IMR-90 (cell line): ENCODE results near the gene MSH6. TPM values are rescaled to one million over a fixed set of nuclear protein-coding genes. Genes with fewer than 3 reads are reported as not detected.

Experiments
- ATAC-seq: fragments of 200-7000 bp; cut with Tn5 transposase; 2 replicates; pipeline ENCODE4 v1.9.1; 2020; ENCODE audit warnings: low read depth, mild to moderate bottlenecking, moderate library complexity
- BruUV-seq: library from RNA; stranded (reverse); fragments of 400-500 nt; replicated peaks from 2 replicates; lab custom pipeline; 2021; lab: Mats Ljungman, UMichigan
- CTCF ChIA-PET: fragments of 300-600 bp; formaldehyde crosslinking; extraction: SDS; loops from one replicate; lab custom pipeline; 2021; ENCODE audit warnings: antibody characterized with exemption; lab: Yijun Ruan, JAX
- POLR2A ChIA-PET: fragments of 300-600 bp; sonication (Branson Sonifier 250); formaldehyde crosslinking; loops from one replicate; lab custom pipeline; 2022; ENCODE audit warnings: antibody characterized with exemption; ENCODE audit not compliant: unreplicated experiment; lab: Charles Lee
- DNase-seq: peaks from one replicate; pipeline ENCODE4 v3.0.0; 2013
- H2AFZ ChIP-seq: replicated peaks from 2 replicates; pipeline ENCODE3; 2013; ENCODE audit warnings: low read length, mild to moderate bottlenecking; ENCODE audit not compliant: poor library complexity
- H2AK5ac ChIP-seq: 2 replicates; pipeline ENCODE4 v1.6.1; 2013; ENCODE audit warnings: low read depth, low read length, inconsistent platforms
- H2AK9ac ChIP-seq: replicated peaks from 2 replicates; pipeline ENCODE3; 2013; ENCODE audit warnings: mild to moderate bottlenecking, low read depth, low read length, moderate library complexity; ENCODE audit not compliant: poor library complexity
- H2BK120ac ChIP-seq: 2 replicates; pipeline ENCODE4 v1.6.1; 2013; ENCODE audit warnings: low read depth, low read length, inconsistent platforms
- H2BK15ac ChIP-seq: 3 replicates; pipeline ENCODE4 v1.6.1; 2013; ENCODE audit warnings: low read depth, low read length, inconsistent platforms
- H2BK20ac ChIP-seq: 2 replicates; pipeline ENCODE4 v1.6.1; 2013; ENCODE audit warnings: low read depth, mild to moderate bottlenecking, inconsistent platforms, low read length, moderate library complexity
- H2BK5ac ChIP-seq: 2 replicates; pipeline ENCODE4 v1.6.1; 2013; ENCODE audit warnings: mild to moderate bottlenecking, low read depth, low read length, inconsistent platforms; ENCODE audit not compliant: poor library complexity, severe bottlenecking
- H3K14ac ChIP-seq: replicated peaks from 2 replicates; pipeline ENCODE4 v1.6.1; 2013; ENCODE audit warnings: low read depth, low read length, inconsistent platforms
- H3K18ac ChIP-seq: 2 replicates; pipeline ENCODE4 v1.6.1; 2013; ENCODE audit warnings: low read depth, low read length, control low read depth
- H3K23ac ChIP-seq: 2 replicates; pipeline ENCODE4 v1.6.1; 2013; ENCODE audit warnings: low read depth, low read length, inconsistent platforms
- H3K27ac ChIP-seq: 2 replicates; pipeline ENCODE4 v1.5.1; 2013; ENCODE audit warnings: mild to moderate bottlenecking, control low read depth, low read length; ENCODE audit not compliant: insufficient read depth
- H3K27me3 ChIP-seq: 2 replicates; pipeline ENCODE4 v1.6.1; 2013; ENCODE audit warnings: low read length; ENCODE audit not compliant: control insufficient read depth, insufficient read depth
- H3K36me3 ChIP-seq: 2 replicates; pipeline ENCODE4 v1.6.1; 2013; ENCODE audit warnings: low read length, mixed read lengths; ENCODE audit not compliant: control insufficient read depth, insufficient read depth
- H3K4ac ChIP-seq: 2 replicates; pipeline ENCODE4 v1.6.1; 2013; ENCODE audit warnings: low read depth, low read length, inconsistent platforms
- H3K4me1 ChIP-seq: 2 replicates; pipeline ENCODE4 v1.6.1; 2013; ENCODE audit warnings: low read length, mixed read lengths; ENCODE audit not compliant: control insufficient read depth, insufficient read depth
- H3K4me2 ChIP-seq: 2 replicates; pipeline ENCODE4 v1.6.1; 2013; ENCODE audit warnings: low read depth, mild to moderate bottlenecking, control low read depth, low read length, moderate library complexity
- H3K4me3 ChIP-seq: 2 replicates; pipeline ENCODE4 v1.5.1; 2013; ENCODE audit warnings: low read depth, mild to moderate bottlenecking, control low read depth, low read length, moderate library complexity; ENCODE audit not compliant: insufficient read depth
- H3K56ac ChIP-seq: 2 replicates; pipeline ENCODE4 v1.6.1; 2013; ENCODE audit warnings: low read length, inconsistent platforms; ENCODE audit not compliant: insufficient read depth; ENCODE audit errors: extremely low read depth
- H3K79me1 ChIP-seq, 2 experiments: 2 replicates each; pipeline ENCODE4 v1.6.1; 2013; ENCODE audit warnings: low read length in 2 of 2, inconsistent platforms in 1 of 2, low read depth in 1 of 2
- H3K9ac ChIP-seq: 2 replicates; pipeline ENCODE4 v1.6.1; 2013; ENCODE audit warnings: low read depth, low read length, control low read depth
- H3K9me1 ChIP-seq: 2 replicates; pipeline ENCODE4 v1.6.1; 2013; ENCODE audit warnings: low read length, inconsistent platforms; ENCODE audit not compliant: insufficient read depth
- H3K9me3 ChIP-seq: 2 replicates; pipeline ENCODE4 v1.6.1; 2013; ENCODE audit warnings: low read length; ENCODE audit not compliant: control insufficient read depth, insufficient read depth
- H4K20me1 ChIP-seq: 2 replicates; pipeline ENCODE4 v1.6.1; 2013; ENCODE audit warnings: low read length, inconsistent platforms; ENCODE audit not compliant: insufficient read depth
- H4K5ac ChIP-seq: 2 replicates; pipeline ENCODE4 v1.6.1; 2013; ENCODE audit warnings: mild to moderate bottlenecking, low read depth, low read length, control low read depth
- H4K8ac ChIP-seq, 2 experiments: 2 replicates each; pipeline ENCODE4 v1.6.1; 2013; ENCODE audit warnings: low read depth in 2 of 2, low read length in 2 of 2, control low read depth in 1 of 2, inconsistent platforms in 1 of 2
- H4K91ac ChIP-seq: 2 replicates; pipeline ENCODE4 v1.6.1; 2013; ENCODE audit warnings: low read depth, low read length, inconsistent platforms; ENCODE audit not compliant: insufficient read depth
- BHLHE40 ChIP-seq: fragments of 150-350 bp; IDR thresholded peaks from 2 replicates; pipeline ENCODE4 v1.6.1; 2016; ENCODE audit warnings: mild to moderate bottlenecking, low read depth, low read length
- CEBPB ChIP-seq: IDR thresholded peaks from 2 replicates; pipeline ENCODE4 v1.6.1; 2012; ENCODE audit warnings: low read depth, low read length, improper control_type of control experiment
- CHD1 ChIP-seq: IDR thresholded peaks from 2 replicates; pipeline ENCODE4 v1.6.1; 2012; ENCODE audit warnings: low read depth, low read length, improper control_type of control experiment
- FOS ChIP-seq: fragments of 150-350 bp; IDR thresholded peaks from 2 replicates; pipeline ENCODE4 v1.6.1; 2016; ENCODE audit warnings: low read depth, low read length
- MAFK ChIP-seq: IDR thresholded peaks from 2 replicates; pipeline ENCODE4 v1.6.1; 2012; ENCODE audit warnings: low read depth, low read length, improper control_type of control experiment
- MAZ ChIP-seq: IDR thresholded peaks from 2 replicates; pipeline ENCODE4 v1.6.1; 2012; ENCODE audit warnings: low read depth, mild to moderate bottlenecking, low read length, improper control_type of control experiment, moderate library complexity, borderline replicate concordance
- MXI1 ChIP-seq: IDR thresholded peaks from 2 replicates; pipeline ENCODE4 v1.6.1; 2012; ENCODE audit warnings: low read depth, mild to moderate bottlenecking, low read length, moderate library complexity, borderline replicate concordance
- NFE2L2 ChIP-seq: fragments of 150-350 bp; IDR thresholded peaks from 2 replicates; pipeline ENCODE4 v1.6.1; 2016; ENCODE audit warnings: low read depth, mild to moderate bottlenecking, low read length
- POLR2A ChIP-seq: IDR thresholded peaks from 2 replicates; pipeline ENCODE4 v1.6.1; 2012; ENCODE audit warnings: mild to moderate bottlenecking, low read depth, low read length
- RAD21 ChIP-seq: IDR thresholded peaks from 2 replicates; pipeline ENCODE4 v1.6.1; 2012; ENCODE audit warnings: low read length, improper control_type of control experiment
- RCOR1 ChIP-seq: IDR thresholded peaks from 2 replicates; pipeline ENCODE4 v1.6.1; 2012; ENCODE audit warnings: mild to moderate bottlenecking, low read length, improper control_type of control experiment; ENCODE audit not compliant: insufficient replicate concordance
- RFX5 ChIP-seq: IDR thresholded peaks from 2 replicates; pipeline ENCODE4 v1.8.0; 2012; ENCODE audit warnings: low read depth, mild to moderate bottlenecking, low read length, moderate library complexity
- SMC3 ChIP-seq: fragments of 150-350 bp; IDR thresholded peaks from 2 replicates; pipeline ENCODE4 v1.6.1; 2016; ENCODE audit warnings: low read depth, mild to moderate bottlenecking, antibody characterized with exemption, low read length, moderate library complexity
- WGBS, 2 experiments: methylation state at CpG; one replicate each; pipeline versions ENCODE4 v1.1.5 to v1.1.7; 2013; ENCODE audit warnings: missing lambda C conversion rate in 2 of 2; ENCODE audit not compliant: insufficient read length in 1 of 2; ENCODE audit errors: extremely low coverage in 2 of 2; 5-methylcytosine and 5-hydroxymethylcytosine counted together
- dilution Hi-C: fragments of 300-500 bp; cut with HindIII; formaldehyde crosslinking; loops from one replicate; pipeline ENCODE4 v1.14.3; 2018; ENCODE audit warnings: low sequenced_read_pairs; ENCODE audit not compliant: unreplicated experiment
- in situ Hi-C: fragments of 300-500 bp; cut with MboI; formaldehyde crosslinking; loops from 3 replicates; pipeline ENCODE4 v1.14.3; 2019; ENCODE audit warnings: low sequenced_read_pairs, inconsistent platforms, mixed read lengths
- intact Hi-C: fragments of 100-400 bp; cut with micrococcal nuclease; formaldehyde crosslinking; loops from 2 replicates; pipeline ENCODE4 v1.10.0; 2022
- polyA plus RNA-seq, 3 experiments: library from polyadenylated mRNA; depleted of rRNA; stranded (reverse); fragments of >200 nt; gene quantifications; 2 replicates each; pipeline ENCODE4 v1.2.3, GENCODE V29; 2012; ENCODE audit warnings: low replicate concordance in 1 of 3
- total RNA-seq: library from RNA; depleted of rRNA; stranded (reverse); fragments of >200 nt; gene quantifications from 2 replicates; pipeline ENCODE4 v1.2.3, GENCODE V29; 2012
- TF ChIP-seq, protein P1 (sequence below): conservative IDR thresholded peaks from 2 replicates; pipeline ENCODE4 v1.5.1; 2012; ENCODE audit warnings: mild to moderate bottlenecking, low read depth, low read length, improper control_type of control experiment
- TF ChIP-seq, protein P2 (sequence below): fragments of 150-350 bp; IDR thresholded peaks from 2 replicates; pipeline ENCODE4 v1.6.1; 2017; ENCODE audit warnings: mild to moderate bottlenecking, antibody characterized with exemption, low read length, low read depth
- TF ChIP-seq, protein P3 (sequence below): fragments of 150-350 bp; IDR thresholded peaks from 2 replicates; pipeline ENCODE4 v1.6.1; 2016; ENCODE audit warnings: low read depth, mild to moderate bottlenecking, low read length, moderate library complexity, borderline replicate concordance

Gene MSH6
- total and polyA plus RNA-seq, 2 of the 4 experiments (the other 2 are of a cell fraction): 17.1 to 48.9 TPM

DNA sequence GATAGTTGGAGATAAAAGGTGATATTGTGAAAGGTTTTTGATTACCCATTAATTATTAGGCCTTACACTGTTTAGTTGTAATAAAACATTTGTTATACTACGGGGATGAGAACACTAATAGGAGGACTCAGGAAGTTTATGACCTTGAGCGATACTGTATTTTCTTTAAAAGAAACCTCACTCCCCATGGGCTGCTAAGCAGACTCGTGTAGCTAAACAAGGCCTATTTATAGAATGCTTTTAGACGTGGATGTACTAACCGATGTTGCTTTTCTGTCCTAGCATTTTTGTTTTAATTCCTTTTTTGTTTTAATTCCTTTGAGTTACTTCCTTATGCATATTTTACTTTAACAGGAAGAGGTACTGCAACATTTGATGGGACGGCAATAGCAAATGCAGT, 22.9 kb downstream of the MSH6 start:
- peaks cover 9% of the 10 kb centered on the region; the same call in 1 of the 2 replicates for H4K20me1 ChIP-seq
- H3K79me1 ChIP-seq: peaks cover 15 to 26% of the 10 kb centered on the region in 2 experiments
- no peak overlapping the region for H3K27ac ChIP-seq
- H3K56ac ChIP-seq: no peak overlapping the region
- CTCF ChIA-PET: no interaction called here
- H3K14ac ChIP-seq: no peak overlapping the region
- POLR2A ChIA-PET: no interaction called here
- peaks cover 49% of the 10 kb centered on the region for H3K36me3 ChIP-seq
- no peak overlapping the region for H3K4me2 ChIP-seq
- H4K5ac ChIP-seq: no peak overlapping the region
- no peak overlapping the region for H2BK15ac ChIP-seq
- no peaks in the 10 kb centered on the region for H3K27me3 ChIP-seq
- no CpG with 5 or more reads among the region's 6 CpGs for WGBS, 2 experiments
- dilution Hi-C loops (no loop called here), in situ Hi-C loops (no loop called here), intact Hi-C loops (no loop called here)
- no peak overlapping the region for H2BK120ac ChIP-seq
- no peak overlapping the region for H3K18ac ChIP-seq
- no peak overlapping the region for H2BK20ac ChIP-seq
- H4K8ac ChIP-seq: no peak overlapping the region
- DNase-seq: no peak
- no peaks in the 10 kb centered on the region for H3K9me1 ChIP-seq
- no peak overlapping the region for H3K4ac ChIP-seq
- ATAC-seq: no peak
- H3K23ac ChIP-seq: no peak overlapping the region
- no peak overlapping the region for H3K9ac ChIP-seq
- H3K4me3 ChIP-seq: no peak overlapping the region
- H2AFZ ChIP-seq: no peak overlapping the region
- peaks cover 6% of the 10 kb centered on the region for H3K4me1 ChIP-seq
- H2AK9ac ChIP-seq: no peak overlapping the region
- no TSS peak for BruUV-seq
- H3K9me3 ChIP-seq: peaks cover 7% of the 10 kb centered on the region
- TF ChIP-seq MAFK: no peak
- TF ChIP-seq POLR2A: no peak
- TF ChIP-seq, protein P1, sequence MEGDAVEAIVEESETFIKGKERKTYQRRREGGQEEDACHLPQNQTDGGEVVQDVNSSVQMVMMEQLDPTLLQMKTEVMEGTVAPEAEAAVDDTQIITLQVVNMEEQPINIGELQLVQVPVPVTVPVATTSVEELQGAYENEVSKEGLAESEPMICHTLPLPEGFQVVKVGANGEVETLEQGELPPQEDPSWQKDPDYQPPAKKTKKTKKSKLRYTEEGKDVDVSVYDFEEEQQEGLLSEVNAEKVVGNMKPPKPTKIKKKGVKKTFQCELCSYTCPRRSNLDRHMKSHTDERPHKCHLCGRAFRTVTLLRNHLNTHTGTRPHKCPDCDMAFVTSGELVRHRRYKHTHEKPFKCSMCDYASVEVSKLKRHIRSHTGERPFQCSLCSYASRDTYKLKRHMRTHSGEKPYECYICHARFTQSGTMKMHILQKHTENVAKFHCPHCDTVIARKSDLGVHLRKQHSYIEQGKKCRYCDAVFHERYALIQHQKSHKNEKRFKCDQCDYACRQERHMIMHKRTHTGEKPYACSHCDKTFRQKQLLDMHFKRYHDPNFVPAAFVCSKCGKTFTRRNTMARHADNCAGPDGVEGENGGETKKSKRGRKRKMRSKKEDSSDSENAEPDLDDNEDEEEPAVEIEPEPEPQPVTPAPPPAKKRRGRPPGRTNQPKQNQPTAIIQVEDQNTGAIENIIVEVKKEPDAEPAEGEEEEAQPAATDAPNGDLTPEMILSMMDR: no peak
- no peak for TF ChIP-seq MXI1
- no peak for TF ChIP-seq CHD1
- no peak for TF ChIP-seq FOS
- TF ChIP-seq NFE2L2: no peak
- TF ChIP-seq MAZ: no peak
- no peak for TF ChIP-seq RCOR1
- TF ChIP-seq RFX5: no peak
- TF ChIP-seq CEBPB: no peak
- no peak for TF ChIP-seq SMC3
- TF ChIP-seq, protein P2, sequence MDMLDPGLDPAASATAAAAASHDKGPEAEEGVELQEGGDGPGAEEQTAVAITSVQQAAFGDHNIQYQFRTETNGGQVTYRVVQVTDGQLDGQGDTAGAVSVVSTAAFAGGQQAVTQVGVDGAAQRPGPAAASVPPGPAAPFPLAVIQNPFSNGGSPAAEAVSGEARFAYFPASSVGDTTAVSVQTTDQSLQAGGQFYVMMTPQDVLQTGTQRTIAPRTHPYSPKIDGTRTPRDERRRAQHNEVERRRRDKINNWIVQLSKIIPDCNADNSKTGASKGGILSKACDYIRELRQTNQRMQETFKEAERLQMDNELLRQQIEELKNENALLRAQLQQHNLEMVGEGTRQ: no peak
- TF ChIP-seq RAD21: no peak
- no peak for TF ChIP-seq BHLHE40
- TF ChIP-seq, protein P3, sequence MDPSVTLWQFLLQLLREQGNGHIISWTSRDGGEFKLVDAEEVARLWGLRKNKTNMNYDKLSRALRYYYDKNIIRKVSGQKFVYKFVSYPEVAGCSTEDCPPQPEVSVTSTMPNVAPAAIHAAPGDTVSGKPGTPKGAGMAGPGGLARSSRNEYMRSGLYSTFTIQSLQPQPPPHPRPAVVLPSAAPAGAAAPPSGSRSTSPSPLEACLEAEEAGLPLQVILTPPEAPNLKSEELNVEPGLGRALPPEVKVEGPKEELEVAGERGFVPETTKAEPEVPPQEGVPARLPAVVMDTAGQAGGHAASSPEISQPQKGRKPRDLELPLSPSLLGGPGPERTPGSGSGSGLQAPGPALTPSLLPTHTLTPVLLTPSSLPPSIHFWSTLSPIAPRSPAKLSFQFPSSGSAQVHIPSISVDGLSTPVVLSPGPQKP: no peak
- no peak overlapping the region for H4K91ac ChIP-seq
- no peak overlapping the region for H2AK5ac ChIP-seq
- no peak overlapping the region for H2BK5ac ChIP-seq
